H1 (cell line): Measurements from ENCODE around the gene ZBTB20. TPM values are rescaled to one million over a fixed set of nuclear protein-coding genes. Genes with fewer than 3 reads are reported as not detected.

Experiments
- CTCF ChIA-PET: fragments of 300-600 bp; sonication (Branson Sonifier 250); formaldehyde crosslinking; loops from one replicate; lab custom pipeline; 2021; ENCODE audit not compliant: partially characterized antibody; lab: Charles Lee
- POLR2A ChIA-PET: fragments of 300-600 bp; sonication (Branson Sonifier 250); formaldehyde crosslinking; loops from one replicate; lab custom pipeline; 2021; ENCODE audit warnings: inconsistent platforms; ENCODE audit not compliant: partially characterized antibody; lab: Charles Lee
- DNase-seq, 2 experiments: peaks; one replicate each; pipeline versions ENCODE4 v3.0.0 to v3.0.0-alpha.2; 2010 to 2022; ENCODE audit warnings: low spot score in 2 of 2, low read depth in 1 of 2, mixed read lengths in 1 of 2
- FAIRE-seq: peaks from 2 replicates; lab custom pipeline; 2011; peaks lifted over from hg19 to GRCh38; lab: Jason Lieb, UNC
- H2AFZ ChIP-seq: 2 replicates; pipeline ENCODE4 v1.8.1; 2012; ENCODE audit warnings: low read length, inconsistent platforms
- H2AK5ac ChIP-seq: 2 replicates; pipeline ENCODE4 v1.6.1; 2013; ENCODE audit warnings: low read depth, low read length
- H2BK120ac ChIP-seq: replicated peaks from 2 replicates; pipeline ENCODE3; 2013; ENCODE audit warnings: low read depth, low read length, inconsistent platforms
- H2BK12ac ChIP-seq: 2 replicates; pipeline ENCODE4 v1.6.1; 2013; ENCODE audit warnings: low read depth, low read length
- H2BK15ac ChIP-seq: 2 replicates; pipeline ENCODE4 v1.6.1; 2013; ENCODE audit warnings: low read length
- H2BK20ac ChIP-seq: 2 replicates; pipeline ENCODE4 v1.6.1; 2013; ENCODE audit warnings: low read length
- H2BK5ac ChIP-seq: 2 replicates; pipeline ENCODE4 v1.6.1; 2013; ENCODE audit warnings: low read depth, low read length
- H3K14ac ChIP-seq: 2 replicates; pipeline ENCODE4 v1.6.1; 2013; ENCODE audit warnings: inconsistent platforms; ENCODE audit not compliant: insufficient read length
- H3K18ac ChIP-seq: 2 replicates; pipeline ENCODE4 v1.6.1; 2013; ENCODE audit warnings: low read length; ENCODE audit errors: extremely low read depth
- H3K23ac ChIP-seq: 2 replicates; pipeline ENCODE4 v1.6.1; 2013; ENCODE audit warnings: inconsistent platforms; ENCODE audit not compliant: insufficient read length
- H3K23me2 ChIP-seq: 2 replicates; pipeline ENCODE4 v1.6.1; 2013; ENCODE audit warnings: low read depth, low read length
- H3K27ac ChIP-seq: 2 replicates; pipeline ENCODE4 v1.6.1; 2011; ENCODE audit warnings: low read depth, low read length, inconsistent platforms
- H3K27me3 ChIP-seq, 4 experiments: replicated peaks in 1 of 4; 1 replicate in 1 of 4; 2 replicates in 3 of 4; pipeline versions ENCODE4 v1.6.1 to v1.8.1; 2011 to 2013; ENCODE audit warnings: low read length in 3 of 4, mild to moderate bottlenecking in 3 of 4, inconsistent platforms in 2 of 4, mixed read lengths in 2 of 4, moderate library complexity in 1 of 4; ENCODE audit not compliant: control insufficient read depth in 3 of 4, insufficient read depth in 3 of 4; ENCODE audit errors: extremely low read depth in 1 of 4
- H3K36me3 ChIP-seq, 4 experiments: 2 replicates each; pipeline versions ENCODE4 v1.6.1 to v1.8.1; 2011 to 2013; ENCODE audit warnings: mild to moderate bottlenecking in 4 of 4, low read length in 3 of 4, moderate library complexity in 2 of 4, control low read depth in 1 of 4, inconsistent platforms in 1 of 4; ENCODE audit not compliant: insufficient read depth in 4 of 4, control insufficient read depth in 2 of 4
- H3K4ac ChIP-seq: replicated peaks from 2 replicates; pipeline ENCODE3; 2013; ENCODE audit warnings: low read length, low read depth, mixed read lengths, inconsistent platforms; ENCODE audit not compliant: insufficient read length
- H3K4me1 ChIP-seq, 4 experiments: replicated peaks in 1 of 4; 1 replicate in 1 of 4; 2 replicates in 3 of 4; pipeline versions ENCODE4 v1.6.1 to v1.8.1; 2011 to 2013; ENCODE audit warnings: low read length in 3 of 4, inconsistent platforms in 2 of 4, mixed read lengths in 1 of 4; ENCODE audit not compliant: insufficient read depth in 4 of 4, control insufficient read depth in 3 of 4
- H3K4me2 ChIP-seq, 2 experiments: 2 replicates each; pipeline versions ENCODE4 v1.6.1 to v1.8.1; 2011 to 2013; ENCODE audit warnings: low read depth in 2 of 2, low read length in 2 of 2, control low read depth in 1 of 2, inconsistent platforms in 1 of 2, mild to moderate bottlenecking in 1 of 2; ENCODE audit not compliant: insufficient read depth in 1 of 2
- H3K4me3 ChIP-seq, 4 experiments: fragments of 200-600, 300-600 bp in 1 of 4; sonication (generic), shearing (Covaris generic), sonication (Bioruptor Twin) in 1 of 4; 2 replicates each; pipeline versions ENCODE4 v1.5.1 to v1.8.1; 2011 to 2016; ENCODE audit warnings: low read length in 4 of 4, low read depth in 3 of 4, control low read depth in 2 of 4, inconsistent platforms in 2 of 4, mild to moderate bottlenecking in 2 of 4, mixed read lengths in 1 of 4, moderate library complexity in 1 of 4; ENCODE audit not compliant: insufficient read depth in 2 of 4; ENCODE audit errors: extremely low read depth in 1 of 4
- H3K56ac ChIP-seq: replicated peaks from 2 replicates; pipeline ENCODE3; 2013; ENCODE audit warnings: low read depth, mild to moderate bottlenecking, mixed read lengths, low read length, inconsistent platforms; ENCODE audit not compliant: insufficient read length
- H3K79me1 ChIP-seq: 2 replicates; pipeline ENCODE4 v1.6.1; 2013; ENCODE audit warnings: low read depth, low read length, control low read depth
- H3K79me2 ChIP-seq, 2 experiments: 2 replicates each; pipeline versions ENCODE4 v1.6.1 to v1.8.1; 2012 to 2013; ENCODE audit warnings: low read length in 2 of 2, mild to moderate bottlenecking in 2 of 2, inconsistent platforms in 1 of 2; ENCODE audit not compliant: insufficient read depth in 2 of 2, control insufficient read depth in 1 of 2
- H3K9ac ChIP-seq, 4 experiments: replicated peaks in 1 of 4; 1 replicate in 1 of 4; 2 replicates in 3 of 4; pipeline versions ENCODE4 v1.6.1 to v1.8.1; 2011 to 2013; ENCODE audit warnings: low read depth in 3 of 4, low read length in 3 of 4, control low read depth in 2 of 4, mild to moderate bottlenecking in 2 of 4, moderate library complexity in 2 of 4, inconsistent platforms in 1 of 4; ENCODE audit errors: extremely low read depth in 1 of 4
- H3K9me3 ChIP-seq, 2 experiments: 2 replicates each; pipeline versions ENCODE4 v1.6.1 to v1.8.1; 2012 to 2013; ENCODE audit warnings: mild to moderate bottlenecking in 2 of 2, moderate library complexity in 2 of 2, control low read depth in 1 of 2, inconsistent platforms in 1 of 2, low read depth in 1 of 2, low read length in 1 of 2, mixed read lengths in 1 of 2; ENCODE audit not compliant: insufficient read depth in 2 of 2
- H4K20me1 ChIP-seq, 2 experiments: replicated peaks in 1 of 2; 2 replicates each; pipeline versions ENCODE3 to v1.8.1; 2011 to 2013; ENCODE audit warnings: inconsistent platforms in 2 of 2, low read length in 2 of 2, mild to moderate bottlenecking in 1 of 2; ENCODE audit not compliant: insufficient read depth in 2 of 2, control insufficient read depth in 1 of 2
- H4K5ac ChIP-seq: 2 replicates; pipeline ENCODE4 v1.6.1; 2013; ENCODE audit warnings: low read length, low read depth, mixed read lengths, inconsistent platforms; ENCODE audit not compliant: insufficient read length
- H4K8ac ChIP-seq: 2 replicates; pipeline ENCODE4 v1.8.0; 2013; ENCODE audit warnings: mild to moderate bottlenecking, moderate library complexity, low read length, inconsistent platforms; ENCODE audit not compliant: insufficient read depth; ENCODE audit errors: extremely low read depth
- H4K91ac ChIP-seq: replicated peaks from 2 replicates; pipeline ENCODE3; 2013; ENCODE audit warnings: low read length, mixed read lengths, inconsistent platforms; ENCODE audit not compliant: insufficient read length
- BCL11A ChIP-seq, 2 experiments: IDR thresholded peaks; one replicate each; pipeline ENCODE4 v1.6.1; 2011; ENCODE audit warnings: low read depth in 2 of 2, low read length in 2 of 2, mild to moderate bottlenecking in 2 of 2
- EZH2 ChIP-seq: fragments of 200-600 bp; sonication (generic); IDR thresholded peaks from 2 replicates; pipeline ENCODE4 v1.7.1; 2012; ENCODE audit warnings: low read depth, mild to moderate bottlenecking, moderate library complexity, low read length, inconsistent platforms; ENCODE audit not compliant: severe bottlenecking
- GTF2F1 ChIP-seq: IDR thresholded peaks from 2 replicates; pipeline ENCODE4 v1.6.1; 2012; ENCODE audit warnings: low read depth, low read length, improper control_type of control experiment, borderline replicate concordance
- SIX5 ChIP-seq: IDR thresholded peaks from 2 replicates; pipeline ENCODE4 v1.6.1; 2011; ENCODE audit warnings: mild to moderate bottlenecking, low read depth, low read length
- SP4 ChIP-seq: IDR thresholded peaks from 2 replicates; pipeline ENCODE4 v1.6.1; 2012; ENCODE audit warnings: low read length, inconsistent platforms
- TAF7 ChIP-seq: optimal IDR thresholded peaks from 2 replicates; pipeline ENCODE3; 2011; ENCODE audit warnings: low read depth, mild to moderate bottlenecking, inconsistent platforms, low read length, moderate library complexity, borderline replicate concordance
- WGBS, 2 experiments: shearing (Covaris generic) in 1 of 2; methylation state at CpG; one replicate each; pipeline versions ENCODE4 v1.1.6 to v1.1.7; 2013 to 2015; ENCODE audit warnings: low lambda C conversion rate in 2 of 2, mixed read lengths in 2 of 2, inconsistent platforms in 1 of 2, low coverage in 1 of 2, missing lambda C conversion rate in 1 of 2; ENCODE audit not compliant: insufficient replicate concordance in 2 of 2, insufficient coverage in 1 of 2, insufficient read length in 1 of 2; ENCODE audit errors: extremely low coverage in 1 of 2, missing lambda C conversion rate in 1 of 2; 5-methylcytosine and 5-hydroxymethylcytosine counted together
- polyA plus RNA-seq, 7 experiments: library from polyadenylated mRNA; depleted of rRNA in 3 of 7; stranded (reverse) in 5 of 7; unstranded in 2 of 7; fragments of >200 nt in 5 of 7; fragments of 200-250 nt in 2 of 7; gene quantifications; 1 replicate in 5 of 7; 2 replicates in 1 of 7; 4 replicates in 1 of 7; pipeline versions ENCODE4 v1.2.1 to v1.2.3, GENCODE V29; 2011 to 2013; ENCODE audit warnings: missing spikeins in 2 of 7, mixed read lengths in 2 of 7
- total RNA-seq: library from RNA; stranded (reverse); fragmentation: NEBNext Ultra II Directional; extraction: Animal tissue kit (Norgen Biotek cat#: 25700); gene quantifications from 2 replicates; pipeline ENCODE4 v1.2.1, GENCODE V29; 2021

Gene ZBTB20
- total and polyA plus RNA-seq, 2 of the 8 experiments (the other 6 are each of a cell fraction or from before 2014, with no cell fraction given), result 0.35 to 1.3 TPM

DNA sequence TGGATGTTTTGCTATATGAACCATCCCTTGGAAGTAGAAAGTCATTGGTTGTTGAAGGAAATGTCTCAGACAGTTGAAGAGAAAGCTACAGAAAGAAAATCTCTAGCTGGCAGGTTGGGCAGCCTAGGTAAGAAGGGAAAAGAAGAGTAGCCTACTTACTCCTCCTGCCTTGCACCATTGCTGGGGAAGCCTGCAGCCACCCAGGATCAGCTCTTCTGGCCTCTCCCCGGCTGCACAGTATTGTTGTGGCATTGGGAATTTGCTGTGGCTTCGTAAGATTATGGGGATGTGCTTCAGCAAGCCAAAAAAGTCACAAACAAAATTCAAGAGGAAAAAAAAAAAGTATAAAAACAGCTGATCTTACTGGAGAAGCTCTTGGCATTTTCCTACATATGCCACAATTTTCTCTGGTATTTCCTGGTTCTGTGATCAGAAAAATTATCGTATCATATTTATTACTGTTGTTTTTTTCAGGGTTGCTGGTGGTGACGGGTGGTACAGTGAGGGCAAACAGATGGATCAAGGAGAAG is 699.1 kb downstream of the ZBTB20 start:
- H2BK12ac ChIP-seq, result no peak overlapping the region
- no peak overlapping the region for H3K14ac ChIP-seq
- POLR2A ChIA-PET, result no interaction called here
- H2AFZ ChIP-seq, result no peak overlapping the region
- H3K79me2 ChIP-seq, result no peaks in the 10 kb centered on the region
- no peak overlapping the region for H2BK120ac ChIP-seq
- no peak overlapping the region for H4K5ac ChIP-seq
- H2BK5ac ChIP-seq, result no peak overlapping the region
- no peaks in the 10 kb centered on the region for H4K20me1 ChIP-seq
- H3K4me3 ChIP-seq, result no peak overlapping the region
- H2BK15ac ChIP-seq, result no peak overlapping the region
- CTCF ChIA-PET, result interaction anchor here (0.6 to 2.2 kb wide), 13 partner anchors 11 to 298 kb away, joined by 3 to 9 read pairs (median 3); no protein-coding TSS in a partner anchor
- H3K4me1 ChIP-seq, result no peaks in the 10 kb centered on the region
- H3K36me3 ChIP-seq, result no peaks in the 10 kb centered on the region
- H2BK20ac ChIP-seq, result no peak overlapping the region
- H4K8ac ChIP-seq, result no peak overlapping the region
- 82% methylated on average over 4 of the region's 4 CpGs; no CpG with 5 or more reads in 1 of the 2 experiments for WGBS, 2 experiments
- no peak overlapping the region for H3K27ac ChIP-seq
- no peak overlapping the region for H3K9ac ChIP-seq
- H3K4me2 ChIP-seq, result no peak overlapping the region
- H3K56ac ChIP-seq, result no peak overlapping the region
- H3K23me2 ChIP-seq, result no peaks in the 10 kb centered on the region
- TF ChIP-seq SP4, result no peak
- no peak for TF ChIP-seq SIX5
- no peak for TF ChIP-seq BCL11A (IDR thresholded peaks at IDR 0.05; ENCODE audit: low read depth in 2 of 2, low read length in 2 of 2)
- no peak for TF ChIP-seq TAF7
- no peak for TF ChIP-seq GTF2F1
- no peak for TF ChIP-seq EZH2
- no peak overlapping the region for H4K91ac ChIP-seq
- no peaks in the 10 kb centered on the region for H3K9me3 ChIP-seq
- no peak overlapping the region for H3K4ac ChIP-seq
- no peak overlapping the region for H2AK5ac ChIP-seq
- H3K27me3 ChIP-seq, result no peaks in the 10 kb centered on the region
- no peak overlapping the region for H3K23ac ChIP-seq
- H3K79me1 ChIP-seq, result no peaks in the 10 kb centered on the region
- H3K18ac ChIP-seq, result no peak overlapping the region
- FAIRE-seq, result no peak
- no peak for DNase-seq
